Astrocyte of the spinal cord (primary cell): ENCODE results near the gene PHC3.
"Not testable (repeated sequence)": the region's sequence is repeated elsewhere in the genome, so short reads cannot be mapped to it uniquely, and the experiment has no call there.

Source experiments
- DNase-seq: peaks from one replicate; pipeline ENCODE4 v3.0.0; 2011; ENCODE audit warnings: low read depth, low spot score
- H3K4me3 ChIP-seq: 2 replicates; pipeline ENCODE4 v1.5.1; 2011; ENCODE audit warnings: low read depth, mild to moderate bottlenecking, low read length, moderate library complexity
- CTCF ChIP-seq: IDR thresholded peaks from 2 replicates; pipeline ENCODE4 v1.5.1; 2012; ENCODE audit warnings: low read depth, mild to moderate bottlenecking, low read length, inconsistent platforms
- in situ Hi-C: cut with HindIII; loops from 2 replicates; pipeline ENCODE4 v1.10.0; 2017; ENCODE audit warnings: low sequenced_read_pairs

PHC3 gene

DNA sequence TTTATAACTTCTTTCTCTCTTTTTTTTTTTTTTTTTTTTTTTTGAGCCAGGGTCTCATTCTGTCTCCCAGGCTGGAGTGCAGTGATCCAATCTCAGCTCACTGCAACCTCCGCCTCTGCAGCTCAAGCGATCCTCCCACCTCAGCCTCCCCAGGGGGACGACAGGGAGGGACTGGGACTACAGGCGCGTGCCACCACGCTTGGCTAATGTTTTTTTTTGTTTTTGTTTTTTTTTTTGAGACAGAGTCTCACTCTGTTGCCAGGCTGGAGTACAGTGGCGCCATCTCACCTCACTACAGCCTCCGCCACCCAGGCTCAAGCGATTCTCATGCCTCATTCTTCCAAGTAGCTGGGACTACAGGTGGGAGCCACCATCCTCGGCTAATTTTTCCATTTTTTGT, 23.0 kb upstream of the PHC3 start:
- TF ChIP-seq CTCF, result no peak
- no peak overlapping the region for H3K4me3 ChIP-seq
- in situ Hi-C loops, result no loop called here
- DNase-seq, result no peak

DNA sequence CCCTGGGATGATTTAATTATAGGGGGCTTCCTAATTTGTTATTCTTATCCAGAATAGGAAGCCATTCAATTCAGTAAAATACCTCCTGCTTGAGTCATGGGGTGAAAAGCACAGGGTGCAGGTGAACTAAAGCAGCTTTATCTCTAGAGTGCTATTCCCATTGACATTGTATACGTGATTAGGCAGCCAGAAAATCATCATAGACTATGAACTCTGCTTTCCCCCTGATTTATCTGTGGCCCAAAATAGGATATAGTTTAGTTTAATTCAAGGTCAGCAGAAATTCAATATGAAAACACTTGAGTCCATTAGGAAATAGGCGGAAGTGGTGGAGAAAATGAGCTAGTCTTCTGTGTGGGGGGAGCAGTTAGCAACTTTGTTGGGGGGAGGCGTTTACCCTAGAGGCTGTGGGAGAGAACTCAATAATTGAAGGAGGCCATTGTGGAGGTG, 22.5 kb upstream of the PHC3 start:
- no peak for TF ChIP-seq CTCF
- in situ Hi-C loops, result no loop called here
- no peak for DNase-seq
- H3K4me3 ChIP-seq, result no peak overlapping the region

- in situ Hi-C loops, result no loop called here
- no peak overlapping the region for H3K4me3 ChIP-seq
- TF ChIP-seq CTCF, result no peak
- DNase-seq, result no peak
Observed at GRCh38 chr3:170203457-170203856, 21.9 kb upstream of the PHC3 start.

DNA sequence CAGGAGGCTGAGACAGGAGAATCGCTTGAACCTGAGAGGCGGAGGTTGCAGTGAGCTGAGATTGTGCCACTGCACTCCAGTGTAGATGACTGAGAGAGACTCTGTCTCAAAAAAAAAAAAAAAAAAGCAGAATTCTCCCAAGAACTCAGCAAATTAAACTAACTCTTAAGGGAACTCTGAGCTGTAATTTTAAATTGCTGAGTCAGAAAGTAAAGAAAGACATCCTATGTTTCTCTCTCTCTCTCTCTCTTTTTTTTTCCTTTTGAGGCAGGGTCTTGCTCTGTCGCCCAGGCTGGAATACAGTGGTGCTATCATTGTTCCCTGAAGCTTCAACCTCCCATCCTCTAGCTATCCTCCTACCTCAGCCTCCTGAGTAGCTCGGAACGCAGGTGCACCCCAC, 20.0 kb upstream of the PHC3 start:
- H3K4me3 ChIP-seq, result no peak overlapping the region
- no peak for TF ChIP-seq CTCF
- no peak for DNase-seq
- in situ Hi-C loops, result no loop called here

GRCh38 chr3:170200987-170201386, 19.5 kb upstream of the PHC3 start:
- H3K4me3 ChIP-seq, result no peak overlapping the region
- in situ Hi-C loops, result no loop called here
- no peak for TF ChIP-seq CTCF
- no peak for DNase-seq

DNA sequence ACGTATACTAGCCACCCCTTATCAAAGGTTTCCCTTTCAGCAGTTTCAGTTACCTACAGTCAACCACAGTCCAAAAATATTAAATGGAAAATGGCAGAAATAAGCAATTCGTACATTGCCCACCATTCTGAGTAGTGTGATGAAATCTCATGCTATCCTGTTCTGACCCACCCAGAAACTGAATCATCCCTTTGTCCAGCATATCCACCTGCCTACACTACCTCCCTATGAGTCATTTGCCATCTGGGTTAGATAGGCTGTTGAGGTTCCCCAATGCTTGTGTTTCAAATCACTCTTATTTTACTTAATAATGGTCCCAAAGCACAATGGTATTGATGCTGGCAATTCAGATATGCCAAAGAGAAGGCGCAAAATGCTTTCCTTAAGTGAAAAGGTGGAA, 15.3 kb upstream of the PHC3 start:
- no peak for TF ChIP-seq CTCF
- H3K4me3 ChIP-seq, result no peak overlapping the region
- no peak for DNase-seq
- in situ Hi-C loops, result no loop called here

GRCh38 chr3:170195759-170196158, 14.2 kb upstream of the PHC3 start:
- DNase-seq, in situ Hi-C loops: not testable (repeated sequence)

More at GRCh38 chr3:170195759-170196158, 14.2 kb upstream of the PHC3 start:
- not testable (repeated sequence) for H3K4me3 ChIP-seq
